MM.1S (cell line): ENCODE measurements around the gene ALX3.

ENCODE experiments used
- EZH2 ChIP-seq: fragments of 300-600 bp; sonication (generic); optimal IDR thresholded peaks from 2 replicates; pipeline ENCODE3; 2017; ENCODE audit warnings: low read depth, mild to moderate bottlenecking, antibody characterized with exemption, low read length, mixed read lengths
- EZH2phosphoT487 ChIP-seq: fragments of 300-600 bp; sonication (generic); IDR thresholded peaks from 2 replicates; pipeline ENCODE4 v1.6.1; 2018; ENCODE audit warnings: antibody characterized with exemption, low read length
- TF ChIP-seq, protein P1 (sequence below): fragments of 300-600 bp; sonication (generic); IDR thresholded peaks from 2 replicates; pipeline ENCODE4 v1.5.1; 2016; ENCODE audit warnings: antibody characterized with exemption, low read length, mixed read lengths

DNA sequence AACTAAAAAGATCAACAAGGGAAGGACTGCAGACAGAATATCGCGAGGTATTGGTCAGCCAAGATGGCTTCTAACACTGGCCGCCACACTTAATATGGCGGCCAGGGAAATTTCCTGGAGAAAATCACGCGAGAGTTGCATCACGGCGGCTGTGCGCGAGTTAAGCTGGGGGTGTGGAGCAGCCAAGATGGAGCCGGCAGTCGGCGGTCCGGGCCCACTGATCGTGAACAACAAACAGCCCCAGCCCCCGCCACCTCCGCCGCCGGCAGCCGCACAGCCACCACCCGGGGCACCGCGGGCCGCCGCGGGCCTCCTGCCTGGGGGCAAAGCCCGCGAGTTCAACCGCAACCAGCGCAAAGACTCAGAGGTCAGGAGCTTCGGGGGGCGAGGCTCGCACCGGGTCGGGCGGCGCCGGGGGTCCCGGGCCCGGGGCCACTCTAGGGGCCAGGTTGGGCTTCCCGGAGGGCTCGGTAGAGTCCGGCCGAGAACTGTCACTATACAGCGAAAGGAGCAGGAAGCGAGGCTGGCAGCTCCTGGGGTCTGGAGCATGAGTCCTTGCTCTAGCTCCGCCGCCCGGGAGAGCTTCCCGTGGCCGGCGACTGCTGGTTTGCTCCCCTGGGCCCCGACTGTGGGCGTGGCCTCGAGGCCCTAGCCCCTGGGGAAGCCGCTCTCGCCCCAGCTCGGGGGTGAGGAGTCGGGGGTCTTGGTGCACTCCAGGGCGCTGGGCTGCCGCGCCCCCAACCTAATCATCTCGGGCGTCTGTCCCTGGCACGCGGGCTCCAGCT, 35.8 kb downstream of the ALX3 start, which contains the start of gene STRIP1:
- TF ChIP-seq, protein P1, sequence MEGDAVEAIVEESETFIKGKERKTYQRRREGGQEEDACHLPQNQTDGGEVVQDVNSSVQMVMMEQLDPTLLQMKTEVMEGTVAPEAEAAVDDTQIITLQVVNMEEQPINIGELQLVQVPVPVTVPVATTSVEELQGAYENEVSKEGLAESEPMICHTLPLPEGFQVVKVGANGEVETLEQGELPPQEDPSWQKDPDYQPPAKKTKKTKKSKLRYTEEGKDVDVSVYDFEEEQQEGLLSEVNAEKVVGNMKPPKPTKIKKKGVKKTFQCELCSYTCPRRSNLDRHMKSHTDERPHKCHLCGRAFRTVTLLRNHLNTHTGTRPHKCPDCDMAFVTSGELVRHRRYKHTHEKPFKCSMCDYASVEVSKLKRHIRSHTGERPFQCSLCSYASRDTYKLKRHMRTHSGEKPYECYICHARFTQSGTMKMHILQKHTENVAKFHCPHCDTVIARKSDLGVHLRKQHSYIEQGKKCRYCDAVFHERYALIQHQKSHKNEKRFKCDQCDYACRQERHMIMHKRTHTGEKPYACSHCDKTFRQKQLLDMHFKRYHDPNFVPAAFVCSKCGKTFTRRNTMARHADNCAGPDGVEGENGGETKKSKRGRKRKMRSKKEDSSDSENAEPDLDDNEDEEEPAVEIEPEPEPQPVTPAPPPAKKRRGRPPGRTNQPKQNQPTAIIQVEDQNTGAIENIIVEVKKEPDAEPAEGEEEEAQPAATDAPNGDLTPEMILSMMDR, result no peak
- TF ChIP-seq EZH2phosphoT487, result no peak
- no peak for TF ChIP-seq EZH2
